Liver (tissue), 9 donors: ENCODE results near the gene FIBCD1. TPM values are rescaled to one million over a fixed set of nuclear protein-coding genes. Genes with fewer than 3 reads are reported as not detected.

Experiments
- DNase-seq: peaks from one replicate; pipeline ENCODE4 v3.0.0-alpha.2; 2017; ENCODE audit warnings: low spot score
- H3K27ac ChIP-seq, 2 donors: one replicate each; pipeline ENCODE4 v1.7.0; 2013; ENCODE audit warnings: inconsistent platforms in 2 of 2, low read length in 2 of 2, control low read depth in 1 of 2, low read depth in 1 of 2, mild to moderate bottlenecking in 1 of 2
- H3K27me3 ChIP-seq, 4 donors: one replicate each; pipeline versions ENCODE4 v1.6.1 to v1.7.0; 2013; ENCODE audit warnings: low read length in 3 of 4, inconsistent platforms in 1 of 4, mild to moderate bottlenecking in 1 of 4, moderate library complexity in 1 of 4; ENCODE audit not compliant: control insufficient read depth in 4 of 4, insufficient read depth in 4 of 4
- H3K36me3 ChIP-seq, 4 donors: one replicate each; pipeline versions ENCODE4 v1.6.1 to v1.7.0; 2013; ENCODE audit warnings: low read length in 3 of 4, mild to moderate bottlenecking in 3 of 4, low read depth in 1 of 4, moderate library complexity in 1 of 4; ENCODE audit not compliant: control insufficient read depth in 4 of 4, insufficient read depth in 3 of 4
- H3K4me1 ChIP-seq, 4 donors: one replicate each; pipeline versions ENCODE4 v1.6.1 to v1.7.0; 2013; ENCODE audit warnings: low read length in 3 of 4, mild to moderate bottlenecking in 3 of 4, moderate library complexity in 1 of 4; ENCODE audit not compliant: control insufficient read depth in 4 of 4, insufficient read depth in 4 of 4
- H3K4me3 ChIP-seq, 3 donors: one replicate each; pipeline versions ENCODE4 v1.6.1 to v1.7.0; 2013; ENCODE audit warnings: low read length in 3 of 3, control low read depth in 1 of 3, low read depth in 1 of 3, mild to moderate bottlenecking in 1 of 3
- H3K9ac ChIP-seq, 2 donors: one replicate each; pipeline ENCODE4 v1.7.0; 2013; ENCODE audit warnings: low read length in 2 of 2, mild to moderate bottlenecking in 2 of 2, moderate library complexity in 2 of 2, control low read depth in 1 of 2, low read depth in 1 of 2
- H3K9me3 ChIP-seq, 4 donors: one replicate each; pipeline versions ENCODE4 v1.6.1 to v1.7.0; 2013; ENCODE audit warnings: low read length in 3 of 4; ENCODE audit not compliant: control insufficient read depth in 4 of 4
- EGR1 ChIP-seq, 2 donors: IDR thresholded peaks; 2 replicates each; pipeline ENCODE4 v1.6.1; 2016 to 2018; ENCODE audit warnings: antibody characterized with exemption in 2 of 2, low read depth in 2 of 2
- GABPA ChIP-seq, 2 donors: IDR thresholded peaks in 1 of 2; conservative IDR thresholded peaks in 1 of 2; 2 replicates each; pipeline ENCODE4 v1.6.1; 2016; ENCODE audit warnings: antibody characterized with exemption in 2 of 2, mild to moderate bottlenecking in 1 of 2, moderate library complexity in 1 of 2
- HNF4A ChIP-seq, 2 donors: conservative IDR thresholded peaks; 2 replicates each; pipeline ENCODE4 v1.6.1; 2016; ENCODE audit warnings: antibody characterized with exemption in 2 of 2, mild to moderate bottlenecking in 2 of 2
- HNF4G ChIP-seq: IDR thresholded peaks from 2 replicates; pipeline ENCODE4 v1.6.1; 2016; ENCODE audit warnings: antibody characterized with exemption
- JUND ChIP-seq, 2 donors: IDR thresholded peaks; 2 replicates each; pipeline ENCODE4 v1.6.1; 2016; ENCODE audit warnings: antibody characterized with exemption in 2 of 2
- RAD21 ChIP-seq, 2 donors: IDR thresholded peaks; 2 replicates each; pipeline ENCODE4 v1.6.1; 2016; ENCODE audit warnings: antibody characterized with exemption in 2 of 2, mild to moderate bottlenecking in 2 of 2
- RXRA ChIP-seq, 2 donors: IDR thresholded peaks; 2 replicates each; pipeline ENCODE4 v1.6.1; 2017 to 2018; ENCODE audit warnings: antibody characterized with exemption in 2 of 2, mild to moderate bottlenecking in 1 of 2
- TAF1 ChIP-seq: conservative IDR thresholded peaks from 2 replicates; pipeline ENCODE4 v1.6.1; 2016; ENCODE audit warnings: antibody characterized with exemption, mild to moderate bottlenecking
- YY1 ChIP-seq: IDR thresholded peaks from 2 replicates; pipeline ENCODE4 v1.6.1; 2016; ENCODE audit warnings: antibody characterized with exemption, mild to moderate bottlenecking
- WGBS: extraction: QIAGEN DNeasy Blood & Tissue Kit; methylation state at CpG from one replicate; pipeline ENCODE4 v1.1.7; 2013; 5-methylcytosine and 5-hydroxymethylcytosine counted together
- polyA plus RNA-seq, 2 donors: library from polyadenylated mRNA; stranded (reverse) in 1 of 2; unstranded in 1 of 2; fragments of 200-250 nt in 1 of 2; fragments of >200 nt in 1 of 2; fragmentation: Nextera tagmentation in 1 of 2; extraction: Ambion mirVana in 1 of 2; gene quantifications; one replicate each; pipeline versions ENCODE4 v1.2.1 to v1.2.3, GENCODE V29; 2013 to 2015
- total RNA-seq, 2 donors: library from RNA; depleted of rRNA; stranded (reverse); fragments of >200 nt; gene quantifications; one replicate each; pipeline ENCODE4 v1.2.3, GENCODE V29; 2014
- TF ChIP-seq, protein P1 (sequence below): IDR thresholded peaks from 2 replicates; pipeline ENCODE4 v1.6.1; 2016; ENCODE audit warnings: antibody characterized with exemption
- TF ChIP-seq, protein P2 (sequence below): IDR thresholded peaks from 2 replicates; pipeline ENCODE4 v1.6.1; 2016; ENCODE audit warnings: antibody characterized with exemption, mild to moderate bottlenecking
- TF ChIP-seq, protein P3 (sequence below): IDR thresholded peaks from 2 replicates; pipeline ENCODE4 v1.6.1; 2016; ENCODE audit warnings: antibody characterized with exemption
- TF ChIP-seq, protein P4 (sequence below): fragments of 150-350 bp; IDR thresholded peaks from 2 replicates; pipeline ENCODE4 v1.5.1; 2017; ENCODE audit warnings: improper control_type of control experiment, low read depth, low read length; ENCODE audit not compliant: missing input control
- donor health status: healthy.
- donor health status: healthy.
- donor health status: healthy.
- donor health status: healthy.
- donor health status: healthy.

Gene FIBCD1
- total and polyA plus RNA-seq, 4 donors, result not detected

DNA sequence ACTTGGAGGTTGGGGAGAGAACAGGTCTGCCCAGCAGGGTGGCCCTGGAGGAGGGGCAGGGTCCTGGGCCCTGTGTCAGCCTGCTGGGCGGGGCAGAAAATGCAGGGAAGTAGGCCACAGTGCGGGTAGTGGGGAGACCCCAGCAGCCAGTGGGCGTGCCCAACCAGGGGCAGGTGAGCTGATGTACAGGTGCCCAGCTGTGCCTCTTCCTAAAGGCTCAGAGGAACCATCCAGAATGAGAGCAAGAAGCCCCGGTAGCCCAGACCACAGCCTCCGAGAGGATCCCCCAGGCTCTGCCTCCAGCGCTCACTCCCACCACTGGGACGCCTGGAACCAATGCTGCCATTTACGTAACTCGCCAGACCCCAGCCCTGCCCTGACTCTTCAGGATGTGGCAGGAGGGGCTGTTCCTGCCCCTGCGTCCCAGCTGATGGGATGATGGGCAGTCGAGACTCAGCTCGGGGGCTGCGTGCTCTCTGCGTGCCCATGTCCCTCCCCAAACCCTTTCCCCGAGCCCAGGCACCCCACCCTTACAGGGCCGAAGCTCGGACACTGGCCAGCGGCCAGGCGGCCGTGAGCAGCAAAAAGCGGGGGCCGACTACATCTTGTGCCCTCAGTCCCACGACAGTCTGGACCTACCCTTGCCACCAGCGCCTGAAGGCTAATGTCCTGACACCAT is 24.5 kb downstream of the FIBCD1 start:
- no peak overlapping the region for H3K9ac ChIP-seq

DNA sequence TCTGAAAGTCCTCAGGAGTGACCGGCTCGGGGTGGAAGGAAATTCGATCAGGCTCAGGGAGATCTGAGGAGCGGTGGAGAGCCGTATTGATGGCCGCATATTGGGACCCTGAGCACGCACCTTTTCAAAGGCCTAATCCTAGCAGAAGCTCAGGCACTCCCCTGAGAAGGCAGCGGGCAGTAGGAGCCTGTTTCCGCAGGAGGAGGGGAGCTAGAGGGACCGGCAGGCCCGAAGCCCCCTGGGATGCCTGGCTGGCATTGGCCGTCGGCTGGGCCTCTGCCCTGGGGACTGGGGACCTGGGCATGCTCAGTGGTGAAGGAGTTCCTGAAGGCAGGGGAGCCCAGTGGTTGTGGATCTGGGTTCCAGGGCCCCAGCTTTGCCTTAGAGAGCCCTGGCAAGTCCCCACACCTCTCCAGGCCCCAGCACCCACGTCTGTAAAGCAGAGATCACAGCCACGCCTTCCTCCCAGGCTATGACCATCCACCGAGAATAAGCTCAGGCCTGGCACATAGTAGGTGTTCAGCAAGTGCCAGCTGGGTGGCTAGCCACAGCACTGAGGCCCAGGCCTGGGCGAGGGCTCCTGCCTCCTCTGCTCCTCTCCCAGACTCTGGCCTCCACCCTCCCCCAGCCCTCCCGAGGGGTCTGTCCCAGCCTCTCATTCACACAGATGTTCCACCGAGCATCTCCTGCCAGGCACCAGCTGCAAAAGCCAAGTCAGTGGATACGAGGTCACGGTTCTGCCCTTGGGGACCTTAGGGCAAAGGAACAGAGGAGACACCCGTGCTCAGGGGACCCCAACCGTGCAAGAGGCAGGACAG is 25.2 kb downstream of the FIBCD1 start:
- no peaks in the 10 kb centered on the region for H3K9me3 ChIP-seq
- H3K4me1 ChIP-seq, result no peaks in the 10 kb centered on the region
- H3K36me3 ChIP-seq, result no peaks in the 10 kb centered on the region
- H3K9ac ChIP-seq, result no peak overlapping the region
- WGBS, result 65% methylated on average over 23 of the region's 23 CpGs
- no peak overlapping the region for H3K27ac ChIP-seq
- H3K27me3 ChIP-seq, result peaks cover 0 to 7% (median 0%) of the 10 kb centered on the region in 4 donors
- no peak for TF ChIP-seq HNF4G
- H3K4me3 ChIP-seq, result no peak overlapping the region
- no peak for DNase-seq

More for the DNA sequence above, 24.5 kb downstream of the FIBCD1 start:
- no peak for DNase-seq
- Histone ChIP-seq H3K27me3 (peaks cover 0 to 7% (median 0%) of the 10 kb centered on the region in 4 donors), H3K4me3 (no peak overlapping the region), H3K36me3 (no peaks in the 10 kb centered on the region), H3K4me1 (no peaks in the 10 kb centered on the region), H3K27ac (no peak overlapping the region), H3K9me3 (no peaks in the 10 kb centered on the region)
- TF ChIP-seq HNF4G, result no peak
- TF ChIP-seq, protein P1, sequence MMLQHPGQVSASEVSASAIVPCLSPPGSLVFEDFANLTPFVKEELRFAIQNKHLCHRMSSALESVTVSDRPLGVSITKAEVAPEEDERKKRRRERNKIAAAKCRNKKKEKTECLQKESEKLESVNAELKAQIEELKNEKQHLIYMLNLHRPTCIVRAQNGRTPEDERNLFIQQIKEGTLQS, result no peak
- no peak for TF ChIP-seq JUND (IDR thresholded peaks at IDR 0.05)
- TF ChIP-seq, protein P2, sequence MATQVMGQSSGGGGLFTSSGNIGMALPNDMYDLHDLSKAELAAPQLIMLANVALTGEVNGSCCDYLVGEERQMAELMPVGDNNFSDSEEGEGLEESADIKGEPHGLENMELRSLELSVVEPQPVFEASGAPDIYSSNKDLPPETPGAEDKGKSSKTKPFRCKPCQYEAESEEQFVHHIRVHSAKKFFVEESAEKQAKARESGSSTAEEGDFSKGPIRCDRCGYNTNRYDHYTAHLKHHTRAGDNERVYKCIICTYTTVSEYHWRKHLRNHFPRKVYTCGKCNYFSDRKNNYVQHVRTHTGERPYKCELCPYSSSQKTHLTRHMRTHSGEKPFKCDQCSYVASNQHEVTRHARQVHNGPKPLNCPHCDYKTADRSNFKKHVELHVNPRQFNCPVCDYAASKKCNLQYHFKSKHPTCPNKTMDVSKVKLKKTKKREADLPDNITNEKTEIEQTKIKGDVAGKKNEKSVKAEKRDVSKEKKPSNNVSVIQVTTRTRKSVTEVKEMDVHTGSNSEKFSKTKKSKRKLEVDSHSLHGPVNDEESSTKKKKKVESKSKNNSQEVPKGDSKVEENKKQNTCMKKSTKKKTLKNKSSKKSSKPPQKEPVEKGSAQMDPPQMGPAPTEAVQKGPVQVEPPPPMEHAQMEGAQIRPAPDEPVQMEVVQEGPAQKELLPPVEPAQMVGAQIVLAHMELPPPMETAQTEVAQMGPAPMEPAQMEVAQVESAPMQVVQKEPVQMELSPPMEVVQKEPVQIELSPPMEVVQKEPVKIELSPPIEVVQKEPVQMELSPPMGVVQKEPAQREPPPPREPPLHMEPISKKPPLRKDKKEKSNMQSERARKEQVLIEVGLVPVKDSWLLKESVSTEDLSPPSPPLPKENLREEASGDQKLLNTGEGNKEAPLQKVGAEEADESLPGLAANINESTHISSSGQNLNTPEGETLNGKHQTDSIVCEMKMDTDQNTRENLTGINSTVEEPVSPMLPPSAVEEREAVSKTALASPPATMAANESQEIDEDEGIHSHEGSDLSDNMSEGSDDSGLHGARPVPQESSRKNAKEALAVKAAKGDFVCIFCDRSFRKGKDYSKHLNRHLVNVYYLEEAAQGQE, result no peak
- TF ChIP-seq HNF4A (conservative IDR thresholded peaks at IDR 0.05), result no peak
- no peak for TF ChIP-seq EGR1 (IDR thresholded peaks at IDR 0.05; ENCODE audit: low read depth in 2 of 2)
- TF ChIP-seq, protein P3, sequence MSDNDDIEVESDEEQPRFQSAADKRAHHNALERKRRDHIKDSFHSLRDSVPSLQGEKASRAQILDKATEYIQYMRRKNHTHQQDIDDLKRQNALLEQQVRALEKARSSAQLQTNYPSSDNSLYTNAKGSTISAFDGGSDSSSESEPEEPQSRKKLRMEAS, result no peak
- TF ChIP-seq YY1, result no peak
- no peak for TF ChIP-seq GABPA (IDR thresholded peaks at IDR 0.05 in 1 of 2, conservative IDR thresholded peaks at IDR 0.05 in 1 of 2)
- 78% methylated on average over 24 of the region's 24 CpGs for WGBS

DNA sequence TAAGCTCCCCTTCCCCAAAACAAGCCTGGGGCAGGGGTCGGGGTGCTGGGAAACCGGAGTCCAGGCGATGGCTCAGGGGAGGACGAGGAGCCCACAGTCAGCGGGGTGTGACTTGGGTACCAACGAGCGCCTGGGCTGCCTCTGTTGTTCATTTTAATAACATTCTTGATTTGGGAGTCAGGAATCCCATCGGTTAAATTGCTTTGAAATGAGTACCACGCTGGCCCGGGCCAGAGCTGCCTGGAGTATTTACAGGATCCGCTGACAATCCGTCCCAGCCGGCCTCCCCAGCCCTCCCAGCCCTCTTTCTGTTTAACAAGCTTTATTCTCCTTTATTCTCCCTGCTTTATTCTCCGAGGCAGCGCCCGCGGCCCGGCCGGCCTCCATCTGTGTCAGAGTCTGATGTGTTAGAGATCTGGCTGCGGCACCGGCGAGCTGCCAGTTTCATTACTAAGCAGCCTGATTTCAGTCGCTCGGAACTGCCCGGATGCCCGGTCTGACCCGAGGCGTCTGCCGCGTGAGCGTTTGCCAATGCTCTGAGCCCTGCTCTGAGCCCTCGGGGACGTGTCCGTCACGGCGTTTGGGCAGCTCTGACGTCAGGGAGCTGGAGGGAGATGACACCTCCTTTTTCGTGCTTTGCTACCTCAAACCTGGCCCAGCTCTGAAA is 26.0 kb downstream of the FIBCD1 start:
- peaks cover 0 to 7% (median 0%) of the 10 kb centered on the region in 4 donors for H3K27me3 ChIP-seq
- no peak overlapping the region for H3K4me3 ChIP-seq
- H3K27ac ChIP-seq, result no peak overlapping the region
- no peaks in the 10 kb centered on the region for H3K4me1 ChIP-seq
- no peaks in the 10 kb centered on the region for H3K36me3 ChIP-seq
- DNase-seq, result no peak
- H3K9me3 ChIP-seq, result no peaks in the 10 kb centered on the region
- 62% methylated on average over 38 of the region's 38 CpGs for WGBS
- no peak overlapping the region for H3K9ac ChIP-seq
- TF ChIP-seq, protein P2, result no peak
- TF ChIP-seq RXRA (IDR thresholded peaks at IDR 0.05) (no peak), TAF1 (no peak), RAD21 (IDR thresholded peaks at IDR 0.05) (no peak)
- TF ChIP-seq, protein P3, result no peak
- TF ChIP-seq, protein P4, sequence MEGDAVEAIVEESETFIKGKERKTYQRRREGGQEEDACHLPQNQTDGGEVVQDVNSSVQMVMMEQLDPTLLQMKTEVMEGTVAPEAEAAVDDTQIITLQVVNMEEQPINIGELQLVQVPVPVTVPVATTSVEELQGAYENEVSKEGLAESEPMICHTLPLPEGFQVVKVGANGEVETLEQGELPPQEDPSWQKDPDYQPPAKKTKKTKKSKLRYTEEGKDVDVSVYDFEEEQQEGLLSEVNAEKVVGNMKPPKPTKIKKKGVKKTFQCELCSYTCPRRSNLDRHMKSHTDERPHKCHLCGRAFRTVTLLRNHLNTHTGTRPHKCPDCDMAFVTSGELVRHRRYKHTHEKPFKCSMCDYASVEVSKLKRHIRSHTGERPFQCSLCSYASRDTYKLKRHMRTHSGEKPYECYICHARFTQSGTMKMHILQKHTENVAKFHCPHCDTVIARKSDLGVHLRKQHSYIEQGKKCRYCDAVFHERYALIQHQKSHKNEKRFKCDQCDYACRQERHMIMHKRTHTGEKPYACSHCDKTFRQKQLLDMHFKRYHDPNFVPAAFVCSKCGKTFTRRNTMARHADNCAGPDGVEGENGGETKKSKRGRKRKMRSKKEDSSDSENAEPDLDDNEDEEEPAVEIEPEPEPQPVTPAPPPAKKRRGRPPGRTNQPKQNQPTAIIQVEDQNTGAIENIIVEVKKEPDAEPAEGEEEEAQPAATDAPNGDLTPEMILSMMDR, result no peak
